GM21723 (cell line): Measurements from ENCODE around the gene FRMPD4.

Experiments used
- ATAC-seq: cut with Tn5 transposase; IDR thresholded peaks from one replicate; pipeline ENCODE4 v1.9.1; 2021; ENCODE audit warnings: mild to moderate bottlenecking, moderate library complexity; ENCODE audit not compliant: unreplicated experiment

Gene FRMPD4

DNA sequence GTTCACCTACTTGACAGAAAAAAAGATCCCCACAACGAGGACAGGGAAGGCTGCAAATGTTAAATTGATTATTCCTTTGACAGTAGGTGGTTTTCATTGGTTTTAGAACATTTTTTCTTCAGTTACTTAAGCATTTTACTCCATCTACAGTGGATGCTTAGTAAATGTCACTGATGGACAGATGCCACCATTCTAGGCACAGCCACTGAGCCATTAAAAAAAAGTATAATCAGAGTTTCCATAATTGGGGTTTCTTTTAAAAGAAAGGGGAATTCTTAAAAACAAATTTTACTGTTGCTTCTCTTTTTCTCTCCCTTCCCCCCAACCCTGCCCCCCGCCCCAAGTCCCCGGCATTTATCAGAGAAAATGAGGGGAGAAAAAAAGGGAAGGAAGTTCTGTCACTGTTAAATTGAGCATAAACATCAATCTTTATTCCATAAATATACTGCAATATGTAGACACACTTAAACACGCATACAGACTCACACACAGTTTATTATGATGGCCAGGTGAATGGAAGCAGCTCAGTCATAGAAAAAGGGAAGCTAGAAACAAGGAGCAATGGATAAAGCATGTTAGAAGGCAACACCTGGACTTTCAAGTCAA is 573.3 kb downstream of the FRMPD4 start:
- ATAC-seq: no peak

- no peak for ATAC-seq
Observed at GRCh38 chrX:12716574-12716973, 578.3 kb downstream of the FRMPD4 start.

GRCh38 chrX:12719837-12720236 is 581.6 kb downstream of the FRMPD4 start:
- no peak for ATAC-seq

DNA sequence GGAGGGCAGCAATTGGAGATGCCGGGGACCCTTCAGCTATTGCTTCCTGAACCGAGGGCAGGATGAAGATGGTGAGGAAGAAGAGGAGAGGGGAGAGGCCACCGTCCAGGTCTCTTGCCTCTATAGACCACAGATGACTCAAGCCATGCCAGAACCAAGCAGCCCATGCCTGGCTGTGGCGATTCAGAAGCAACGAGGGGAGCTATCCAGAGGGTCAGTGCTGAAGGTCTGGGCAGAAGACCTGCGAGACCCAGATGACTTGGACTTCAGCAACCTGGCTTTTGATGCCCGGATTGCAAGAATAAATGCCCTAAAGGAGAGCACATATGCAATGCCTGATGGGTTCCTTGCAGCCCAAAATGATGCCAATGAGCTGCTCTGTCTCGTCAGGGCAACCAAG is 582.8 kb downstream of the FRMPD4 start:
- no peak for ATAC-seq

- no peak for ATAC-seq
Observed at GRCh38 chrX:12722314-12722713, 584.0 kb downstream of the FRMPD4 start.

- no peak for ATAC-seq
Observed at GRCh38 chrX:12741416-12741815, 603.1 kb downstream of the FRMPD4 start.

DNA sequence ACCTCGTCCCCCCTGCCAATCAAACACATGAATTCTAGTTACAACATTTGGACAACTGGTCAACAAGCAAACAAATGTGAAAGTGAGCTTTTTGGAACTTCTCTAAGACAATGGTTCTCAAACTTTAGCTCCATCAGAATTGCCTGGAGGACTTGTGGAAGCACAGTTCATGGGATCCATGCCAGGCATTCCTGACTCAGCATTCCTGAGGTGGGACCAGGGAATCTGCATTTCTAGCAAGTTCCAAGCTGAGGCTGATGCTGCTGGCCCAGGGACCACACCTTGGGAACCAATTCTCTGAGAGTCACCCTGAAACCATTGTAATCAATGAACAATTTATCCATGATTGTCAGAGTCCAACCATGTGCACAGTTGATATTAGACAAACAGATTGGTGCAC is 609.2 kb downstream of the FRMPD4 start:
- no peak for ATAC-seq

- ATAC-seq: no peak
Observed at GRCh38 chrX:12751887-12752286, 613.6 kb downstream of the FRMPD4 start.

- ATAC-seq: no peak
Observed at GRCh38 chrX:12753366-12753765, 615.1 kb downstream of the FRMPD4 start.

DNA sequence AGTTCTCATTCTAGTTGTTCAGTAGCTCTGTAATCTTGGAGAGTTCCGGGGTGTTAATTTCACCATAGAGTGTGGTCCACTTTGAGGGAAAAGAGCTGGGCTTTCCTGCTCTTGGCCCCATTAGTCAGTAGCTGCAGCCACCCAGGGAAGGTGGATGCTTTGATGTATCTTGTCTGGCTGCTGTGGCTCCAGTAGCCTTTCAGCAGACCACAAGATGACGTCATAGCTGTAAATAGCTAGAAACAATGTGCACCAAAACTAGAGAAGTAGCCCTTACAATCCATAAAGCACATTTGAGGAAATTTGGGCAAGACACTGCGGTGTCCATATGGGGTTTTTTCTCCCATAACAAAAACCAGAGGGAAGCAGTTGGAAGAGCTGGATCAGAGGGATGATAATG is 620.0 kb downstream of the FRMPD4 start:
- ATAC-seq: no peak

- no peak for ATAC-seq
Observed at GRCh38 chrX:12767856-12768255, 629.6 kb downstream of the FRMPD4 start.

DNA sequence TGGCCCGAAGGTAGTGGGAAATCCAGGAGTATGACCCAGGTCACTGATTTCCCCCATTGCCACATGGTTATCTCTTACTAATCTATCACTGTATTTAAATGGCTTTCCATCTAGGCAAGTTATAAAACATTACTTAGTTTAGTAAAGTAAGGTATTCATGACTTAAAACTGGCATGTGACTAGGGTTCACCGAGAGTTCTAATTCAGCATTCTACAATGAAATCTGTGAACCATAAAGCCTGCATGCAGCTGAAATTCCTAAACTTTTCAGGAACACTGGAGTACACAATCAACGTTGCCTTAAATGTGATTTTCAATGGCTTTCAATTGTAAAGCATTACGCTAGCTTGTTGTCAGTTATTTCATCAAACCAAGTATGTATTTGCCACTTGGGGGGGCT is 630.2 kb downstream of the FRMPD4 start:
- ATAC-seq: no peak

DNA sequence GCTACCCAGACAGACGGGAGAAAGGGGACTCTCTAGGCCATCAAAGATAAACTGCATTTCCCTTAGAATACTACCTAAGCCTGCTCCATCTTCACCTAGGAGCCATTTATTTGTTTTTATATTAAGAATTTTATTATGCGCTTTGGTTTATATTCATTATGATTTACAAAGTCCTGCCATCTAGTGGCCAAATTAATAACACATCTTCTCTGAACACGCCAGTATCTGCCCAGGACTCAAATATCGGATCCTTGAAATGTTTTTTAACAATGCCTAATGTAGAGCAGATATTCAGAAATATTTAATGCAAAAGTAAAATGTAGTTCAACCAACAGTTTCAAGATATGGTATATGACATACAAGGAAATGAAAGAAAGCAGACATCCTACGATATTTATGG is 632.2 kb downstream of the FRMPD4 start:
- no peak for ATAC-seq

- ATAC-seq: peak; percentile 99
Observed at GRCh38 chrX:12771445-12772069, 633.3 kb downstream of the FRMPD4 start.
